ENCODE measurements around the gene LTB4R2. TPM values are rescaled to one million over a fixed set of nuclear protein-coding genes. Genes with fewer than 3 reads are reported as not detected.

LTB4R2 gene
- total RNA-seq, 2 donors from 2014 or later: 15.2 to 21.8 TPM

DNA sequence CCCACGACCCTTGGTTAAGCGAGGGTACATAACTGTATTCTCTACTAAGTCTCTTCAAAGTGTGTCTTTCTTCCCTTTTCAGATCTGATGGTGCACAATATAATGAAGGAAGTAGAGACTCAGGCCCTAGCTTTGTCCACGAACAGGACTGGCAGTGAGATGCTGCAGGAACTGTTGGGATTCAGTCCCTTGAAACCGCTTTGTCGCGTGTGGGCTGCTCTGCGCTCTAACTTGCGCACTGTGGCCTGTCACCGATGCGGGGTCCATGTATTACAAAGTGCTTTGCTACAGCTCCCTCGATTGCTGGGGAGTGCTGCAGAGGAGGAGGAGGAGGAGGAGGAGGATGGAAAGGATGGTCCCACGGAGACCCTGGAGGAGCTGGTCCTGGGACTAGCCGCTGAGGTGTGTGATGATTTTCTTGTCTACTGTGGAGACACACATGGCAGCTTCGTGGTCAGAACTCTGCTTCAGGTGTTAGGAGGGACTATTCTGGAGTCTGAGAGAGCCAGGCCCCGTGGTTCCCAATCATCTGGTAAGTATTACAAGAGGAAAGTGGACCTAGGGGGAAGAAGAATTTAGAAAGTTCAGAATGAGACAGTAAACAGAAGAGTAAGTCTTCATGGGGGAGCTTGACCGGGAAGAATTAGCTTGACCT, 9.5 kb upstream of the LTB4R2 start:
- DNase-seq (ENCODE audit: low spot score) (no peak), ATAC-seq (ENCODE audit: insufficient number of reproducible peaks, low FRiP score, low read depth) (no peak)
- Histone ChIP-seq H3K27me3 (replicated peaks; ENCODE audit: insufficient read depth) (no peaks in the 10 kb centered on the region), H3K27ac (no peak overlapping the region), H3K4me3 (peak overlapping the region; percentile 77), H3K9me3 (no peaks in the 10 kb centered on the region), H3K36me3 (peaks cover 45% of the 10 kb centered on the region), H3K4me1 (ENCODE audit: control insufficient read depth in 1 of 2, low read depth in 2 of 2) (peaks cover 13 to 16% of the 10 kb centered on the region in 2 donors)
- TF ChIP-seq, protein P1, sequence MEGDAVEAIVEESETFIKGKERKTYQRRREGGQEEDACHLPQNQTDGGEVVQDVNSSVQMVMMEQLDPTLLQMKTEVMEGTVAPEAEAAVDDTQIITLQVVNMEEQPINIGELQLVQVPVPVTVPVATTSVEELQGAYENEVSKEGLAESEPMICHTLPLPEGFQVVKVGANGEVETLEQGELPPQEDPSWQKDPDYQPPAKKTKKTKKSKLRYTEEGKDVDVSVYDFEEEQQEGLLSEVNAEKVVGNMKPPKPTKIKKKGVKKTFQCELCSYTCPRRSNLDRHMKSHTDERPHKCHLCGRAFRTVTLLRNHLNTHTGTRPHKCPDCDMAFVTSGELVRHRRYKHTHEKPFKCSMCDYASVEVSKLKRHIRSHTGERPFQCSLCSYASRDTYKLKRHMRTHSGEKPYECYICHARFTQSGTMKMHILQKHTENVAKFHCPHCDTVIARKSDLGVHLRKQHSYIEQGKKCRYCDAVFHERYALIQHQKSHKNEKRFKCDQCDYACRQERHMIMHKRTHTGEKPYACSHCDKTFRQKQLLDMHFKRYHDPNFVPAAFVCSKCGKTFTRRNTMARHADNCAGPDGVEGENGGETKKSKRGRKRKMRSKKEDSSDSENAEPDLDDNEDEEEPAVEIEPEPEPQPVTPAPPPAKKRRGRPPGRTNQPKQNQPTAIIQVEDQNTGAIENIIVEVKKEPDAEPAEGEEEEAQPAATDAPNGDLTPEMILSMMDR (IDR thresholded peaks at IDR 0.05): no peak

DNA sequence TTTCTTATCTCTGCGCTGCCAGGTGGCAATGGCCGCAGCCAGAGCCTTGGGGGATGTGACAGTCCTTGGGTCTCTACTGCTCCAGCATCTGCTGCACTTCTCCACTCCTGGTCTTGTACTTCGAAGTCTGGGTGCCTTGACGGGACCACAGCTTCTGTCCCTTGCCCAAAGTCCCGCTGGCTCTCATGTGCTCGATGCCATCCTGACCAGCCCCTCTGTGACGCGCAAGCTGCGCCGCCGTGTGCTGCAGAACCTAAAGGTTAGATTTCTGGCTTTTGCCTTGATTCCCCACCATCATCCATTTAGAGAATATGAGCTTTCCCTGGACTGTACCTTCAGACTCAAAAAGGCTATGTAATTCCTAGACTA, 5.9 kb upstream of the LTB4R2 start:
- H3K36me3 ChIP-seq: peaks cover 48% of the 10 kb centered on the region
- no peaks in the 10 kb centered on the region for H3K9me3 ChIP-seq
- no peaks in the 10 kb centered on the region for H3K27me3 ChIP-seq (replicated peaks; ENCODE audit: insufficient read depth)
- ATAC-seq (ENCODE audit: insufficient number of reproducible peaks, low FRiP score, low read depth) (no peak), DNase-seq (ENCODE audit: low spot score) (no peak)
- no peak overlapping the region for H3K4me3 ChIP-seq
- peaks cover 7 to 12% of the 10 kb centered on the region in 2 donors for H3K4me1 ChIP-seq (ENCODE audit: control insufficient read depth in 1 of 2, low read depth in 2 of 2)
- TF ChIP-seq, protein P1 (IDR thresholded peaks at IDR 0.05): no peak
- H3K27ac ChIP-seq: no peak overlapping the region

DNA sequence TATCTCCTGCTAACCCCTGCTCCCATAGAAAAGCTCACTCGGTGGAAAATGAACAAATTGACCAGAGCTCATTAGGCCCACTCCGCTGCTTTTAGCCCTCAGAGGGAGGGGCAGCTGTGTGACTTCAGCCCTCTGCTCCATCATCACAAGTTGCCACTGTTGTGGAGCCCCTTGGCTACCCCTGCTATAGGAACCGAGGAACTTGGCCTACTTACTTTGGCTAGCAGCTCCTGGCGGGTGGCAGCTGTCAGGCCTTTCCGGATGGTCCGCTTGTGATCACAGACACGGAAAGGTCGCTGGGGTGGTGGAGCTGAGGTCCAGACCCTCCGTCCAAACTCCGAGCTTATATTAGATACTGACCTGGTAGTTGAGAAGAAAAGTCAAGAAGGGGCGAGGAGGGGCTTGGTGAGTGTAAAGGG, 2.8 kb upstream of the LTB4R2 start:
- TF ChIP-seq, protein P1 (IDR thresholded peaks at IDR 0.05): no peak
- Histone ChIP-seq H3K4me1 (ENCODE audit: control insufficient read depth in 1 of 2, low read depth in 2 of 2) (peaks cover 5 to 21% of the 10 kb centered on the region in 2 donors), H3K36me3 (peaks cover 44% of the 10 kb centered on the region), H3K27me3 (replicated peaks; ENCODE audit: insufficient read depth) (no peaks in the 10 kb centered on the region), H3K4me3 (no peak overlapping the region), H3K27ac (no peak overlapping the region), H3K9me3 (no peaks in the 10 kb centered on the region)
- DNase-seq (ENCODE audit: low spot score) (no peak), ATAC-seq (ENCODE audit: insufficient number of reproducible peaks, low FRiP score, low read depth) (no peak)

DNA sequence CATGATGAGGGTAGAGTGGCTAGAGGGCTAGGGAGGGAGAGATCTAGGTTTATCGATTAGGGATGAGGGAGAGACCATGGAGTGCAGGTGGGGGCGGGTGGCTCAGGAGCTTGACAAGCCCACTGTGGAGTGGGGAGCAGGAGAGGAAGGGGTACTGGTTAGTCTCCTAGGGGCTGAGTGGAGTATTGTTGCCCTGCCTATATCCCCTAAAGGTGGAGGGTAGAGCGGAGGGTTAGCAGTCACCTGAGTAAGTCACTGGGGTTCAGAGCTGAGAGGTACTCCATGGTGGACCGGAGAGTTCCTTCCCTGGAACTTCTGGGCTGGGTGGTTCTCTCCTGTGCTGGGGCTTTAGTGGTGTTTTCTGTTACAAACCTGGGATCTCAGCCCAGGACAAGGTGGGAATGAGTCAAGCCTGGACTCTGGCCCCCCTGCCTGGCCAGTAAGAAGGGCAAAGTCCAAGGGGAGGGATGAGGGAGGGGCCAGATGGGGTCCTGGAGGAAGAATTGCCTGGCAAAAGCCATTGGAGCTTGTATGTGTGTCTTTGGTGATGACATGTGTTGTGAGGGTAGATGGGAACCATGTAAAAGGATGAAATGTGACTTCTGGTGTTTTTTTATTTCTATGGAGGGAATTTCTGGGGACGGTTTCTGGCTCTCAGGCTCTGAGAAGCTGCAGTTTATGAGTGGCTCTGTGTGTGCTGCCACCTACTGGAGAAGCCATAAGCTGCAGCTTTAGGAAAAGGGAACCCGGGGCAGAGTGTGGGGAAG, 2.2 kb upstream of the LTB4R2 start, which contains the start of gene CIDEB:
TSS of gene CIDEB (minus strand) at position 403 of the 767 bp plus-strand sequence. CDS start at position 284, 119 bp downstream.
- Histone ChIP-seq H3K4me3 (no peak within 1 kb of the TSS), H3K27ac (no peak within 1 kb of the TSS), H3K36me3 (peaks cover 38% of the 10 kb centered on the region), H3K4me1 (ENCODE audit: control insufficient read depth in 1 of 2, low read depth in 2 of 2) (peaks cover 5 to 21% of the 10 kb centered on the region in 2 donors), H3K27me3 (replicated peaks; ENCODE audit: insufficient read depth) (no peaks in the 10 kb centered on the region), H3K9me3 (no peaks in the 10 kb centered on the region)
- TF ChIP-seq, protein P1 (IDR thresholded peaks at IDR 0.05): peak; percentile 82
- ATAC-seq (ENCODE audit: insufficient number of reproducible peaks, low FRiP score, low read depth) (no peak), DNase-seq (ENCODE audit: low spot score) (no peak)

DNA sequence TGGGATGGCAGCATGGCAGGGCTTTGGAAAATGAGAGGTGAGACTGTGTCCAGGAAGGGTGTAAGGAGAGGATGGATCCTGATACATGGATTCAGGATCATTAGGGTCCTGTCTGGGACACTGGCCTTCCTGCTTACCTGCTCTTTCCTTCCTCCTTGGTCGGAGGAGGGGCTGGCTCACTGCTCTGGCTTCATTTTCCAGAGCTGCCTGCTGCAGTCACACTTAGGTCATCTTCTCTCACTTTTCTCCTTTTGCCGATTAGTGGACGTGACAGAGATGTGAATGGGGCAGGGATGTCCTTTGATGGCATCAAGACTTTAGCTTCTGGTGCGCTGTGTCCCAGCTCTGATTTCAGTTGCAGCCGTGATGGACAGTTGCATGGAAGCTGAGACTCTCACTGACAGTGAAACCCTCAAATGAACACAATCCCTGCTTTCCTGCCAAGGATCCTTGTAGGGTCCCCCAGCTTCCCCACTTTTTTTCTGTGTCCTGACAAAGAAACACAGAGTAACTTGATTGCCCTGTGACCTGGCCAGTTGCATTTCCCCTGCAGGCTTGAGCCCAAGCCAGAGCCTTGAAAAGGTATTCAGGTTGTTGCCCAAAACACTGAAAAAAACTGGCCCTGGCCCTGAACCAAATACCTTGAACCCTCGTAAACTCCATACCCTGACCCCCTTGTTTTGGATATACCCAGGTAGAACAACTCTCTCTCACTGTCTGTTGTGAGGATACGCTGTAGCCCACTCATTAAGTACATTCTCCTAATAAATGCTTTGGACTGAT, 1.4 kb upstream of the LTB4R2 start:
- H3K9me3 ChIP-seq: no peaks in the 10 kb centered on the region
- TF ChIP-seq, protein P1 (IDR thresholded peaks at IDR 0.05): no peak
- no peaks in the 10 kb centered on the region for H3K27me3 ChIP-seq (replicated peaks; ENCODE audit: insufficient read depth)
- peaks cover 30% of the 10 kb centered on the region for H3K36me3 ChIP-seq
- H3K27ac ChIP-seq: no peak overlapping the region
- H3K4me3 ChIP-seq: no peak overlapping the region
- H3K4me1 ChIP-seq (ENCODE audit: control insufficient read depth in 1 of 2, low read depth in 2 of 2): peaks cover 5 to 21% of the 10 kb centered on the region in 2 donors
- DNase-seq (ENCODE audit: low spot score): no peak
- ATAC-seq (ENCODE audit: insufficient number of reproducible peaks, low FRiP score, low read depth): no peak
